ENCODE data around the gene RALGPS1.

DNA sequence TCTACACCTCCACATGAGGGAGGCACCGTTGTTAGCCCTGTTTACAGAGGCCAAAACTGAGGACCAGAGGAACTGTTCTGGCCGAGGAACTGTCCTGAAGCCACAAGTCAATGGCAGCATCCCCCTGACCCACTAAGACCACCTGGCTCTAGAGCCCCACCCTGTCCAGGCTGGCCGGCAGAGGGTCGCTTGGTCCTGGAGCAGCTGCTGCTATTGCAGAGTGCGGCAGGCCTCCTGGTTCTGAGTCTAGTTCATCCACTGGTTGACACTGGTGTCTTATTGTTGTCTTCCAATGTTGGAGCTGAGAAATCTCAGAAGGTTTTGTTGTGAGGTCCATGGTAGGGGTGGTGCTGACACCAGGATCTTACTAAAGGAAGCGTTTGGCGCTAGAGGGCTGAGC is 234.4 kb downstream of the RALGPS1 start:
- TF ChIP-seq CTCF (IDR thresholded peaks at IDR 0.05) (no peak), POLR2A (IDR thresholded peaks at IDR 0.05) (no peak)
